Ishikawa (cell line): ENCODE results near the gene RABL2B.
A peak's percentile ranks its signal among the peaks of the same experiment; 100 is the strongest.

Experiments
- CEBPB ChIP-seq: IDR thresholded peaks from 2 replicates; pipeline ENCODE4 v1.6.1; 2012
- CREB1 ChIP-seq: IDR thresholded peaks from 2 replicates; pipeline ENCODE4 v1.6.1; 2012; ENCODE audit warnings: low read depth
- EGR1 ChIP-seq: IDR thresholded peaks from 2 replicates; pipeline ENCODE4 v1.6.1; 2012
- EP300 ChIP-seq: IDR thresholded peaks from 2 replicates; pipeline ENCODE4 v1.6.1; 2012; ENCODE audit warnings: borderline replicate concordance
- FOXM1 ChIP-seq: IDR thresholded peaks from 2 replicates; pipeline ENCODE4 v1.6.1; 2012; ENCODE audit warnings: low read depth, borderline replicate concordance
- NFIC ChIP-seq: IDR thresholded peaks from 2 replicates; pipeline ENCODE4 v1.6.1; 2012
- RAD21 ChIP-seq: IDR thresholded peaks from 2 replicates; pipeline ENCODE4 v1.6.1; 2012; ENCODE audit warnings: low read depth
- TAF1 ChIP-seq: IDR thresholded peaks from 2 replicates; pipeline ENCODE4 v1.6.1; 2012; ENCODE audit warnings: low read depth, mild to moderate bottlenecking
- TCF12 ChIP-seq: IDR thresholded peaks from 2 replicates; pipeline ENCODE4 v1.6.1; 2012; ENCODE audit warnings: low read depth
- TEAD4 ChIP-seq: IDR thresholded peaks from 2 replicates; pipeline ENCODE4 v1.6.1; 2012
- USF1 ChIP-seq: IDR thresholded peaks from 2 replicates; pipeline ENCODE4 v1.6.1; 2012
- YY1 ChIP-seq: IDR thresholded peaks from 2 replicates; pipeline ENCODE4 v1.6.1; 2012; ENCODE audit warnings: low read depth
- ZBTB7A ChIP-seq: IDR thresholded peaks from 2 replicates; pipeline ENCODE4 v1.6.1; 2012; ENCODE audit warnings: low read depth
- TF ChIP-seq, protein P1 (sequence below): IDR thresholded peaks from 2 replicates; pipeline ENCODE4 v1.6.1; 2012; ENCODE audit warnings: low read depth, mild to moderate bottlenecking
- TF ChIP-seq, protein P2 (sequence below): IDR thresholded peaks from 2 replicates; pipeline ENCODE4 v1.6.1; 2012

Gene RABL2B

DNA sequence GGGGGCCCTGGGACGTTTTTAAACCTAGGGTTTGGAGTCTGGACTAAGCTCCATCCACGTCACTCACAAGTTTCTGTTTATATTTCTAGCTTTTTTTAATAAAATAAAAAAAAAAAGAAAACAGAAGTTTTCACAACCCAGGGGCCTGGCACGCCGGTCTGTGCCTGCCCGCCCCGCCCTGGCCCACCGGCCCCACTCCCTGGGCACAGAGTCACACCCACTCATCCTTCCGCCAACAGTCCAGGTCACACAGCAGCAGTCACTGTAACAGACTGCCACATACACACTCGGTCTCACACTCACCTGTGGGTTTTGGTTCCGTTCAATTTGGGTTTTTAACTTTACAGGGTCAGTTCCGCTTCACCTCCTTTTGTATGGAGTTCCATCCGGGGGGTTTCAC is 50.8 kb downstream of the RABL2B start:
- TF ChIP-seq CEBPB (no peak), EGR1 (no peak), EP300 (no peak), CREB1 (no peak), FOXM1 (no peak), TCF12 (no peak), NFIC (no peak), ZBTB7A (no peak), TEAD4 (no peak), TAF1 (no peak), RAD21 (no peak), YY1 (no peak), USF1 (no peak)
- TF ChIP-seq, protein P1, sequence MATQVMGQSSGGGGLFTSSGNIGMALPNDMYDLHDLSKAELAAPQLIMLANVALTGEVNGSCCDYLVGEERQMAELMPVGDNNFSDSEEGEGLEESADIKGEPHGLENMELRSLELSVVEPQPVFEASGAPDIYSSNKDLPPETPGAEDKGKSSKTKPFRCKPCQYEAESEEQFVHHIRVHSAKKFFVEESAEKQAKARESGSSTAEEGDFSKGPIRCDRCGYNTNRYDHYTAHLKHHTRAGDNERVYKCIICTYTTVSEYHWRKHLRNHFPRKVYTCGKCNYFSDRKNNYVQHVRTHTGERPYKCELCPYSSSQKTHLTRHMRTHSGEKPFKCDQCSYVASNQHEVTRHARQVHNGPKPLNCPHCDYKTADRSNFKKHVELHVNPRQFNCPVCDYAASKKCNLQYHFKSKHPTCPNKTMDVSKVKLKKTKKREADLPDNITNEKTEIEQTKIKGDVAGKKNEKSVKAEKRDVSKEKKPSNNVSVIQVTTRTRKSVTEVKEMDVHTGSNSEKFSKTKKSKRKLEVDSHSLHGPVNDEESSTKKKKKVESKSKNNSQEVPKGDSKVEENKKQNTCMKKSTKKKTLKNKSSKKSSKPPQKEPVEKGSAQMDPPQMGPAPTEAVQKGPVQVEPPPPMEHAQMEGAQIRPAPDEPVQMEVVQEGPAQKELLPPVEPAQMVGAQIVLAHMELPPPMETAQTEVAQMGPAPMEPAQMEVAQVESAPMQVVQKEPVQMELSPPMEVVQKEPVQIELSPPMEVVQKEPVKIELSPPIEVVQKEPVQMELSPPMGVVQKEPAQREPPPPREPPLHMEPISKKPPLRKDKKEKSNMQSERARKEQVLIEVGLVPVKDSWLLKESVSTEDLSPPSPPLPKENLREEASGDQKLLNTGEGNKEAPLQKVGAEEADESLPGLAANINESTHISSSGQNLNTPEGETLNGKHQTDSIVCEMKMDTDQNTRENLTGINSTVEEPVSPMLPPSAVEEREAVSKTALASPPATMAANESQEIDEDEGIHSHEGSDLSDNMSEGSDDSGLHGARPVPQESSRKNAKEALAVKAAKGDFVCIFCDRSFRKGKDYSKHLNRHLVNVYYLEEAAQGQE: no peak
- TF ChIP-seq, protein P2, sequence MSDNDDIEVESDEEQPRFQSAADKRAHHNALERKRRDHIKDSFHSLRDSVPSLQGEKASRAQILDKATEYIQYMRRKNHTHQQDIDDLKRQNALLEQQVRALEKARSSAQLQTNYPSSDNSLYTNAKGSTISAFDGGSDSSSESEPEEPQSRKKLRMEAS: no peak

DNA sequence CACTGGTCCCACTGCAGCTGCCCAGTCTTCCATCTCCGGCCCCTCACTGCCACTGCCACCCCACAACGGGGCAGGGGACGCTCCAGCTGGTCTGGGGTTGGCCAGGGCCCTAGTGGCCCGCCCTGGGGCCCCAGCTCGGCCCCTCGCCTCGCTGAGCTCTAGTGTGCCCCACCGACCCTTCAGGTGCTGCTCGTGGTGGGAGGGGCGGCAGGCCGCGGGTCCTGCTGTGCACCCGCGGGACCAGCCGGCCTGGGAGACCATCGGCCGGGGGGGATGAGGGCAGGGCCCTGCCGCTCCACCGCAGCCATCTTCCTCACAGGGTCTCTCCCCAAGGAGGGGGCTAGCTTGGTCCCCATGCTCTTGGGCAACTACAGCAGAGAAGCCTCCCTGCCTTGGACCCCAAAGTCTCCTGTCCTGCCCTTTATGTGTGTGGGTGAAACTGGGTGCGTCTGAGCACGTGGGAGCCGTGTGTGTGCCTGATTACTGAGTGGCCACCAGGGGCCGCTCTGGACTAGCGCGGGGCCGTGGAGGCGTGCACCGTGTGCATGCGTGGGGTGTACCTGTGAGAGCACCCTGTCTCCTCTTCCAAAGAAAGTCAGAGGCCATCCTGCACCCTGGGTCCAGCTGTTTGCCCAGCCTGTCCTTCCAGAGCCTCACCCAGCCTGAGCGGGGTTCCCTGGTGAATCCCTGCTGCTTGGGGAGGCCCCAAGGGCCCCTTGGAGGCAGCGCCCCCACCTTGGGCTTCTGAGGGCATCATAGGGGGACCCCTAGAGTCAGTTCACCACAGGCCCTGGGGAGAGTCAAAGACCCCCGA is 51.4 kb downstream of the RABL2B start:
- TF ChIP-seq EGR1 (no peak), USF1 (peak; percentile 72), FOXM1 (no peak), NFIC (no peak), EP300 (no peak), TEAD4 (no peak), RAD21 (peak; percentile 86), YY1 (no peak), CREB1 (no peak), TAF1 (no peak), TCF12 (no peak), ZBTB7A (peak; percentile 41; the same call in 1 of the 2 replicates), CEBPB (no peak)
- TF ChIP-seq, protein P2: peak; percentile 91
- TF ChIP-seq, protein P1: no peak

DNA sequence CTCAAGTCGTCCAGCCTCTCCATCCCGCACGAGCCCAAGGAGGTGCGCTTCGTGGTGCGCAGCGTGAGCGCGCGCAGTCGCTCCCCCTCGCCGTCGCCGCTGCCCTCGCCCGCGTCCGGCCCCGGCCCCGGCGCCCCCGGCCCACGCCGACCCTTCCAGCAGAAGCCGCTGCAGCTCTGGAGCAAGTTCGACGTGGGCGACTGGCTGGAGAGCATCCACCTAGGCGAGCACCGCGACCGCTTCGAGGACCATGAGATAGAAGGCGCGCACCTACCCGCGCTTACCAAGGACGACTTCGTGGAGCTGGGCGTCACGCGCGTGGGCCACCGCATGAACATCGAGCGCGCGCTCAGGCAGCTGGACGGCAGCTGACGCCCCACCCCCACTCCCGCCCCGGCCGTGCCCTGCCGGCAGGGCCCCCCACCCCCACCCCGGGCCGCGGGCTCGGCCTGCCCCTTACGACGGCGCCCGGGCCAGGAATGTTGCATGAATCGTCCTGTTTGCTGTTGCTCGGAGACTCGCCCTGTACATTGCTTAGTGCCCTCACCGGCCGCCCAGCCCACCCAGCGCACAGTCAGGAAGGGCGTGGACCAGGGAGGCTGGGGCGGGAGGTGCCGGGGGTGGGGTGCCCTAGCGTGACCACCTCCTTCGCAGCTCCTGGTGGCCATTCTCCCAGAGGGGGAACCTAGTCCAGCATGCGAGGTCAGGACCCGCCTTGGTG is 52.3 kb downstream of the RABL2B start:
- TF ChIP-seq ZBTB7A (no peak), FOXM1 (no peak), CREB1 (no peak), NFIC (no peak), EGR1 (no peak), TCF12 (no peak), TAF1 (no peak), RAD21 (no peak), USF1 (no peak), TEAD4 (no peak)
- TF ChIP-seq, protein P2: no peak

DNA sequence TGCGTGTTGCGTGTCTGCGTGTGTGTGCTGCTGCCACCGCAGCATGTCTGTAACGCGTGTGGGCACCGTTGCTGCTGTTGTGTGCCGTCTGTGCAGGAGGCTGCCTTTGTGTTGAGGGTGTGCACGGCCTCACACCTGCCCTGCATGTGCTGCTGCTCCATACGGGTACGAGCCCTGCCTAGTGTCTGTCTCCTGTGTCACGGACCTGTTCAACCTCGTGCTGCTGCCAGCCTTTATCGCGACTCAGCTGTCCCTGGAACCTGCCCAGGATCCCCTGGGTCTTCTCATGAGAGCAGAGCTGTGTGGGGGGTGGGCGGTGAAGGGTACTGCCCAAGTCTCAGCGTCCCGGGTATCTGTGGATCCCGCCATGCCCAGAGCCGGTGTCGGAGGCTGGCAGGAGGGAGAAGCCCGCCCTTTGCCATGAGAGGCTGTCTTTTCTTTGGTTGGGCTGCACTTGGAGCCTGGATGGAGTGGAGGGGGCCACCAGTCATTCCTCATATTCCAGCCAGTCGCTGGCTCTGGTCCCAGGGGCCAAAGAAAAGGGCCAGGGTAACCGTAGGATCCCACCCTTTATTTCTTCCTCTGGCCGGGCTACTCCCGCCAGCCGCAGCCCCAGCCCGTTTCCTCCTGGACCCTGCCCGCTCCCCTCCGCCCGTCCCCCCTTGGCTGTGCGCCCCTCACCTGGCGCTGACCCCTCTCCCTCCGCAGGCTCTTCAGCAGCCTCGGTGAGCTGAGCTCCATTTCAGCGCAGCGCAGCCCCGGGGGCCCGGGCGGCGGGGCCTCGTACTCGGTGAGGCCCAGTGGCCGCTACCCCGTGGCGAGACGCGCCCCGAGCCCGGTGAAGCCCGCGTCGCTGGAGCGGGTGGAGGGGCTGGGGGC is 53.2 kb downstream of the RABL2B start:
- TF ChIP-seq USF1 (no peak), ZBTB7A (no peak), CREB1 (no peak), EGR1 (no peak), TEAD4 (no peak), TAF1 (no peak), FOXM1 (no peak), YY1 (no peak), RAD21 (no peak), EP300 (no peak), CEBPB (no peak), NFIC (no peak), TCF12 (no peak)
- TF ChIP-seq, protein P2: no peak
- TF ChIP-seq, protein P1: no peak
